Esophagus muscularis mucosa (tissue), 3 donors: Measurements from ENCODE around the gene ATG10.

ENCODE experiments used
- POLR2A ChIP-seq: fragments of 450-650 bp; IDR thresholded peaks from one replicate; pipeline ENCODE4 v1.6.1; 2017; ENCODE audit warnings: antibody characterized with exemption, moderate library complexity, mild to moderate bottlenecking, low read depth
- POLR2AphosphoS5 ChIP-seq, 2 donors: sonication (generic); formaldehyde crosslinking; IDR thresholded peaks; one replicate each; pipeline ENCODE4 v1.6.1; 2017; ENCODE audit warnings: antibody characterized with exemption in 2 of 2
- TF ChIP-seq, protein P1 (sequence below), 3 experiments: fragments of 200-600 bp in 2 of 3; fragments of 450-650 bp in 1 of 3; sonication (generic) in 2 of 3; IDR thresholded peaks; one replicate each; pipeline ENCODE4 v1.5.1; 2017 to 2019; ENCODE audit warnings: antibody characterized with exemption in 3 of 3, mild to moderate bottlenecking in 2 of 3, moderate library complexity in 1 of 3

DNA sequence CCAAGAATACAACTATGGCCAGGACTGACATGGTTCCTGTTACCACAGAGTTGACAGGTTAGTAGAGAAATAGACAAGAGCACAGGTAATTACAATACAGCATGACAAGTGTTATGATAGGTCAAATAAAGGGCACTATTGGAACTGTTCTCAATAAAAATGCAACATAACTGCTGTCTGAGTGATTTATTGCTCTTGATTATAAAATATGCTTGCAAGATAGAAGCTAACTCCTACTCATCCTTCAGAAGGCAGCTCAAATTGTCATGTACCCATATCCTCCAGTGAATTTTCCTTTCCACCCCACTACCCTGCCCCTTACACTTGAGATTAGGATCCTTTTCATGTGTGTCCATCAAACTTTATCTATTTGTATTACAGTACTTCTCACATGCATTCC, 35.1 kb upstream of the ATG10 start:
- TF ChIP-seq POLR2A = no peak
- TF ChIP-seq POLR2AphosphoS5 (IDR thresholded peaks at IDR 0.05) = no peak
- TF ChIP-seq, protein P1, sequence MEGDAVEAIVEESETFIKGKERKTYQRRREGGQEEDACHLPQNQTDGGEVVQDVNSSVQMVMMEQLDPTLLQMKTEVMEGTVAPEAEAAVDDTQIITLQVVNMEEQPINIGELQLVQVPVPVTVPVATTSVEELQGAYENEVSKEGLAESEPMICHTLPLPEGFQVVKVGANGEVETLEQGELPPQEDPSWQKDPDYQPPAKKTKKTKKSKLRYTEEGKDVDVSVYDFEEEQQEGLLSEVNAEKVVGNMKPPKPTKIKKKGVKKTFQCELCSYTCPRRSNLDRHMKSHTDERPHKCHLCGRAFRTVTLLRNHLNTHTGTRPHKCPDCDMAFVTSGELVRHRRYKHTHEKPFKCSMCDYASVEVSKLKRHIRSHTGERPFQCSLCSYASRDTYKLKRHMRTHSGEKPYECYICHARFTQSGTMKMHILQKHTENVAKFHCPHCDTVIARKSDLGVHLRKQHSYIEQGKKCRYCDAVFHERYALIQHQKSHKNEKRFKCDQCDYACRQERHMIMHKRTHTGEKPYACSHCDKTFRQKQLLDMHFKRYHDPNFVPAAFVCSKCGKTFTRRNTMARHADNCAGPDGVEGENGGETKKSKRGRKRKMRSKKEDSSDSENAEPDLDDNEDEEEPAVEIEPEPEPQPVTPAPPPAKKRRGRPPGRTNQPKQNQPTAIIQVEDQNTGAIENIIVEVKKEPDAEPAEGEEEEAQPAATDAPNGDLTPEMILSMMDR (IDR thresholded peaks at IDR 0.05) = no peak
